ENCODE measurements around the gene WDR90. TPM values are rescaled to one million over a fixed set of nuclear protein-coding genes. Genes with fewer than 3 reads are reported as not detected.

The WDR90 gene
- polyA plus RNA-seq, 3 donors: 0.13 to 16.5 (median 1.1) TPM

GRCh38 chr16:716768-717325 lies 67.7 kb downstream of the WDR90 start:
- H3K4me1 ChIP-seq (ENCODE audit: control insufficient read depth in 1 of 2, insufficient read depth in 2 of 2, low read length in 2 of 2): peaks cover 28 to 44% of the 10 kb centered on the region in 2 donors

More at GRCh38 chr16:716768-717325, 67.7 kb downstream of the WDR90 start:
- Mint-ChIP-seq H3K4me1 (peaks cover 17% of the 10 kb centered on the region), H3K27ac (no peak overlapping the region), H3K27me3 (ENCODE audit: low read depth in 3 of 3) (peaks cover 47 to 73% (median 56%) of the 10 kb centered on the region in 3 donors), H3K9me3 (peaks cover 0 to 7% (median 0%) of the 10 kb centered on the region in 7 donors), H3K4me3 (peak overlapping the region; percentile 64 to 83), H3K36me3 (peaks cover 0 to 3% of the 10 kb centered on the region in 2 donors)
- Histone ChIP-seq H2AFZ (ENCODE audit: insufficient read depth, low read depth, low read length, poor library complexity, severe bottlenecking) (no peak overlapping the region), H3K79me2 (ENCODE audit: insufficient read depth, low read length) (no peaks in the 10 kb centered on the region), H3K4me3 (replicated peaks in 1 of 3; ENCODE audit: low read depth in 2 of 3, low read length in 3 of 3) (no peak overlapping the region), H3K9me3 (replicated peaks in 1 of 2; ENCODE audit: control insufficient read depth in 1 of 2, insufficient read depth in 1 of 2, low read length in 2 of 2) (peaks cover 4 to 9% of the 10 kb centered on the region in 2 donors), H3K36me3 (replicated peaks in 1 of 2; ENCODE audit: control insufficient read depth in 1 of 2, insufficient read depth in 2 of 2, low read length in 2 of 2) (no peaks in the 10 kb centered on the region), H3K27me3 (ENCODE audit: control insufficient read depth in 2 of 2, insufficient read depth in 2 of 2, low read length in 2 of 2) (peaks cover 11 to 68% of the 10 kb centered on the region in 2 donors), H3K9ac (ENCODE audit: insufficient read depth, low read length, poor library complexity, severe bottlenecking) (no peak overlapping the region), H4K20me1 (ENCODE audit: insufficient read depth, low read length) (peaks cover 5% of the 10 kb centered on the region), H3K27ac (ENCODE audit: low read depth in 1 of 2, low read length in 2 of 2) (no peak overlapping the region), H3K4me2 (replicated peaks; ENCODE audit: extremely low read depth, low read length, poor library complexity, severe bottlenecking) (no peak overlapping the region)
- TF ChIP-seq, protein P1, sequence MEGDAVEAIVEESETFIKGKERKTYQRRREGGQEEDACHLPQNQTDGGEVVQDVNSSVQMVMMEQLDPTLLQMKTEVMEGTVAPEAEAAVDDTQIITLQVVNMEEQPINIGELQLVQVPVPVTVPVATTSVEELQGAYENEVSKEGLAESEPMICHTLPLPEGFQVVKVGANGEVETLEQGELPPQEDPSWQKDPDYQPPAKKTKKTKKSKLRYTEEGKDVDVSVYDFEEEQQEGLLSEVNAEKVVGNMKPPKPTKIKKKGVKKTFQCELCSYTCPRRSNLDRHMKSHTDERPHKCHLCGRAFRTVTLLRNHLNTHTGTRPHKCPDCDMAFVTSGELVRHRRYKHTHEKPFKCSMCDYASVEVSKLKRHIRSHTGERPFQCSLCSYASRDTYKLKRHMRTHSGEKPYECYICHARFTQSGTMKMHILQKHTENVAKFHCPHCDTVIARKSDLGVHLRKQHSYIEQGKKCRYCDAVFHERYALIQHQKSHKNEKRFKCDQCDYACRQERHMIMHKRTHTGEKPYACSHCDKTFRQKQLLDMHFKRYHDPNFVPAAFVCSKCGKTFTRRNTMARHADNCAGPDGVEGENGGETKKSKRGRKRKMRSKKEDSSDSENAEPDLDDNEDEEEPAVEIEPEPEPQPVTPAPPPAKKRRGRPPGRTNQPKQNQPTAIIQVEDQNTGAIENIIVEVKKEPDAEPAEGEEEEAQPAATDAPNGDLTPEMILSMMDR (IDR thresholded peaks at IDR 0.05): no peak
- intact Hi-C loops (cut with micrococcal nuclease): no loop called here
- WGBS (ENCODE audit: insufficient coverage): 95% methylated on average over 29 of the region's 29 CpGs
- no peak for DNase-seq

Other genes starting within 250 kb of the WDR90 start
- gene DECR2, start 247.5 kb upstream of the WDR90 start, polyA plus RNA-seq: 10 to 100 TPM in 1 of 3 donors, 1 to 10 TPM in 2; 5.7 to 12.8 (median 8.7) TPM
- 1 to 10 TPM in 1 of 3 donors, under 1 TPM in 2; 0.37 to 7.5 (median 0.49) TPM for gene RAB11FIP3, start 223.7 kb upstream of the WDR90 start, polyA plus RNA-seq
- gene CAPN15, start 121.7 kb upstream of the WDR90 start, polyA plus RNA-seq: 10 to 100 TPM in 1 of 3 donors, 1 to 10 TPM in 2; 3.4 to 42.6 (median 3.9) TPM
- gene PRR35, start 89.0 kb upstream of the WDR90 start, polyA plus RNA-seq: not detected
- gene NHLRC4, start 82.4 kb upstream of the WDR90 start, polyA plus RNA-seq: under 1 TPM; 0.29 to 0.57 (median 0.36) TPM
- 10 to 100 TPM; 11.4 to 39.8 (median 12.1) TPM for gene PIGQ, start 79.4 kb upstream of the WDR90 start, polyA plus RNA-seq
- gene RAB40C, start 59.3 kb upstream of the WDR90 start, polyA plus RNA-seq: 10 to 100 TPM; 10.0 to 22.6 (median 10.9) TPM
- under 1 TPM in 1 of 3 donors, not detected in 2; 0.76 TPM for gene WFIKKN1, start 18.4 kb upstream of the WDR90 start, polyA plus RNA-seq
- gene METTL26, start 13.1 kb upstream of the WDR90 start, polyA plus RNA-seq: 10 to 100 TPM; 57.1 to 80.9 (median 70.4) TPM
- gene MCRIP2, start 7.5 kb upstream of the WDR90 start, polyA plus RNA-seq: 10 to 100 TPM; 23.7 to 65.6 (median 42.1) TPM
- 100 to 1,000 TPM in 1 of 3 donors, 10 to 100 TPM in 2; 25.4 to 276 (median 26.3) TPM for gene RHOT2, start 18.8 kb downstream of the WDR90 start, polyA plus RNA-seq
- gene RHBDL1, start 26.3 kb downstream of the WDR90 start, polyA plus RNA-seq: 1 to 10 TPM in 1 of 3 donors, not detected in 2; 1.3 TPM
- gene STUB1, start 31.0 kb downstream of the WDR90 start, polyA plus RNA-seq: 100 to 1,000 TPM in 2 of 3 donors, 10 to 100 TPM in 1; 83.3 to 108 (median 106) TPM
- 10 to 100 TPM; 28.7 to 45.3 (median 33.5) TPM for gene JMJD8, start 35.0 kb downstream of the WDR90 start, polyA plus RNA-seq
- 1 to 10 TPM; 5.7 to 9.2 (median 7.4) TPM for gene WDR24, start 41.0 kb downstream of the WDR90 start, polyA plus RNA-seq
- 1 to 10 TPM in 1 of 3 donors, under 1 TPM in 2; 0.28 to 1.0 (median 0.49) TPM for gene FBXL16, start 56.4 kb downstream of the WDR90 start, polyA plus RNA-seq
- gene METRN, start 65.8 kb downstream of the WDR90 start, polyA plus RNA-seq: 1 to 10 TPM in 2 of 3 donors, under 1 TPM in 1; 0.97 to 5.4 (median 1.7) TPM
- 10 to 100 TPM; 21.5 to 56.3 (median 34.4) TPM for gene ANTKMT, start 71.8 kb downstream of the WDR90 start, polyA plus RNA-seq
- gene CCDC78, start 77.1 kb downstream of the WDR90 start, polyA plus RNA-seq: under 1 TPM in 1 of 3 donors, not detected in 2; 0.96 TPM
- gene HAGHL, start 77.7 kb downstream of the WDR90 start, polyA plus RNA-seq: 1 to 10 TPM in 2 of 3 donors, under 1 TPM in 1; 0.60 to 8.9 (median 1.5) TPM
- gene CIAO3, start 91.6 kb downstream of the WDR90 start, polyA plus RNA-seq: 10 to 100 TPM in 2 of 3 donors, 1 to 10 TPM in 1; 8.6 to 41.1 (median 11.8) TPM
- under 1 TPM in 2 of 3 donors, not detected in 1; 0.07 to 0.29 TPM for gene MSLN, start 111.4 kb downstream of the WDR90 start, polyA plus RNA-seq
- gene RPUSD1, start 139.0 kb downstream of the WDR90 start, polyA plus RNA-seq: 10 to 100 TPM; 29.5 to 38.1 (median 31.5) TPM
- gene CHTF18, start 139.3 kb downstream of the WDR90 start, polyA plus RNA-seq: 10 to 100 TPM in 1 of 3 donors, 1 to 10 TPM in 1, under 1 TPM in 1; 0.57 to 13.8 (median 2.2) TPM
- not detected for gene GNG13, start 151.4 kb downstream of the WDR90 start, polyA plus RNA-seq